Regular cardiac myocyte (primary cell): ENCODE results near the gene IFI27L1. TPM values are rescaled to one million over a fixed set of nuclear protein-coding genes. Genes with fewer than 3 reads are reported as not detected.

Experiments used
- total RNA-seq: library from RNA; depleted of rRNA; stranded (reverse); fragments of >200 nt; gene quantifications from 2 replicates; pipeline ENCODE4 v1.2.3, GENCODE V29; 2014

The IFI27L1 gene, protein sequence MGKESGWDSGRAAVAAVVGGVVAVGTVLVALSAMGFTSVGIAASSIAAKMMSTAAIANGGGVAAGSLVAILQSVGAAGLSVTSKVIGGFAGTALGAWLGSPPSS
- 21.7 and 24.7 TPM in 2 replicates for total RNA-seq

DNA sequence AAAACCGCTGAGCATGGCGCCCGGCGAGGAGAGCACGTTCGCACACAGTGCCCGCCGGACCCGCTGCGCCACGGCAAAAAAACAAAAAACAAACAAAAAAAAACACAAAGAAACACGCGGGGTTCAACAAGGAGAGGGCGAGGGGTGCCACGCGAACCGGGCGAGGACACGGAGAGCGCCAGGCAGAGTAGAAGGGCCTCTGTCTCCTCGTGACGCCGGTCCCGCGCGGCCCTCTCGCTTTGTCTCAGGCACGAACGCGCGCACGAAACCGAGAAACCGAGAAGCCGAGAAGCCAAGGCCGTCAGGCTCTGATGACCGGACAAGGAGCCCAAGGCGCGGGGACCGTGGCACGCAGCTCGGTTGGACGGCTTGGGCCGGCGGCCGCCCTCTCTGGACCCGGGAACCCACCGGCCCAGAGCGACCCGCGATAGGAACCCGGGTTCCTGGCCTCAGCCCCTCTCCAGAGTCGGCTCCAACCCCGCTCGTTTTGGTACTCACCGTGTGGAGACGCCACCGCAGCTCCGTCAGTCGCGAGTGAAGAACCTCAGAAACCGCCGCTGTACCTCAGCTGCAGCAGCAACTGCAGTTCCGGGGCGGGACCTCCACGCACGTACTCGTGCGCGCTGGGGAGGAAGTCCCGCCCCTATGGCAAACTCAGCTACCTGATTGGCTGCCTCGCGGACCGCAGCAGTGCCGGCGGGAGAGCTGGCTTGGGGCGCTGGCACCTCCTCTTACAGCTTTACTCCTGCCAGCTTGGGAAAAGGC lies at the start of gene IFI27L1, which contains the start of gene DDX24:
TSS of gene IFI27L1 (plus strand) at position 690 of the 765 bp plus-strand sequence. CDS start 15,628 bp downstream, outside the sequence.
TSS of gene DDX24 (minus strand) at position 582 of the 765 bp plus-strand sequence. CDS start 1,460 bp downstream, outside the sequence.

DNA sequence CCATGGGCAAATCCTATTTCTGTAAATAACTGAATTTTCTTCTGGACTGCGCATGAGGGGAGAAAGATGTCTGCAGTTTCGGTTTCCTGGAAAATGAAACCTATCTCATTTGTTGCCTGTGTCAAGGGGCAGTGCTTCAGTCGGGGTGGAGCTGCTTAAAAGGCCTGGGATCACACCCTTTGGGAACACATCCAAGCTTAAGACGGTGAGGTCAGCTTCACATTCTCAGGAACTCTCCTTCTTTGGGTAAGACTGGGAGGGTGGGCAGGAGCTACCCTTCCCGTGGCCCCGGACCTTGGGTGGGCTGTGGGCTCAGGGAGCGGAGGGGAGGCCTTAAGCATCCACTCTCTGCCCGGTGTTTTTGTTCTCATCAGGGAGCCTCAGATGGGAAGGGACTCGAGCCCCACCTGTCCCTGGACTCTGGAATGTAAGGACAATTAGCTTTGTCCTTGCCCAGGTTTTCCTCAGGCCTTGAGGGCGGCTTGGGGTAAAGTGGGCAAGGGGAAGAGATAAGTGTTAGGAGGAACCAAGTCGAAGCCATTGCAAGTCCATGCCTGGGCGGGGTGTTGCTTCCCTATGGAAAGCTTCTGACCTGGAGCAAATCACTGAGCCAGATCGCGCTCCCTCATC lies 29.6 kb downstream of the IFI27L1 start, which contains the start of gene IFI27:
TSS of gene IFI27 (plus strand) at position 185 of the 630 bp plus-strand sequence.

DNA sequence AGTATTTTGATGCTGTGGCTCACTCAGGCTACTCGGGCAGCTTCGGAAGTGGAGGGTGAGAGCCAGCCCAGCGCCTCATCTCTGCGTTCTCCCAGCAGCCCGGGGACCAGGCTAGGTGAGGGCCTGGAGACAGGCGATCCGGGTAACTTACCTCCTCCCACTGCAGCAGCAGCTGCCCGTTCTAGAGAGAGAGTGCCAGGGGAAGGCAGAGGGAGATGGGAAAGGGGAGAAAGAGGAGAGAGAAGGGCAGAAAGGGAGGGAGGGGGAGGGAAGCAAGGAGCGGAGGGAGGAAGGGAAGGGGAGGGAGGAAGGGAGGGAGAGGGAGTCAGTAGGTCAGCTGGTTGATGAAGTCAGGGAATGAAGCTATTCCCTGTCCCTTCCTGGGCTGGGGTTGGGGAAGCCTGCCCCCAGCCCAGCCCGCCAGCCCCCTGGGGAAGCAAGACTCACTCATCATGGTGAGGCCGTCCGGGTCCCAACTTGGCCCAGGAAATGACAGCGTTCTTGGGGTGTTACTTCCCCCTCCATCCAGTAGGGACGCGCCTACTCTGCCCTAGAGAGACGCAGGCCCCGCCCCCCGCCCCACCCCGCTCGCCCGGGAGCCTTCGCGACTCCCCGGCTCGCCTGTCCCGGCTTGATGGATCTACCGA lies 48.1 kb downstream of the IFI27L1 start, which contains the start of gene IFI27L2:
TSS of gene IFI27L2 (minus strand) at position 494 of the 647 bp plus-strand sequence. CDS start at position 454, 40 bp downstream.

Other genes starting within 250 kb of the IFI27L1 start
- gene FAM181A, start 154.0 kb upstream of the IFI27L1 start, total RNA-seq = not detected in 2 replicates
- under 0.01 and 2.3 TPM in 2 replicates for gene ASB2, start 104.7 kb upstream of the IFI27L1 start, total RNA-seq
- not detected in 2 replicates for gene CCDC197, start 84.0 kb upstream of the IFI27L1 start, total RNA-seq
- 1.5 and 2.0 TPM in 2 replicates for gene OTUB2, start 55.0 kb upstream of the IFI27L1 start, total RNA-seq
- gene DDX24, start 108 bp upstream of the IFI27L1 start, total RNA-seq = 163 and 174 TPM in 2 replicates
- gene IFI27, start 29.4 kb downstream of the IFI27L1 start, total RNA-seq = 55.8 and 125 TPM in 2 replicates
- 91.6 and 110 TPM in 2 replicates for gene IFI27L2, start 48.3 kb downstream of the IFI27L1 start, total RNA-seq
- gene PPP4R4, start 93.0 kb downstream of the IFI27L1 start, total RNA-seq = 2.5 and 3.1 TPM in 2 replicates
- gene SERPINA10, start 212.0 kb downstream of the IFI27L1 start, total RNA-seq = under 0.01 TPM in 1 of 2 replicates, not detected in the other
- gene SERPINA6, start 242.0 kb downstream of the IFI27L1 start, total RNA-seq = not detected in 2 replicates